Transverse colon (tissue), 4 donors: ENCODE data around the gene TBX18.

Experiments
- CTCF ChIP-seq, 5 experiments: fragments of 200-600 bp in 3 of 5; fragments of 450-650 bp in 2 of 5; sonication (generic) in 3 of 5; IDR thresholded peaks; 1 replicate in 2 of 5; 2 replicates in 3 of 5; pipeline ENCODE4 v1.5.1; 2016 to 2017; ENCODE audit warnings: antibody characterized with exemption in 5 of 5, inconsistent platforms in 3 of 5, mild to moderate bottlenecking in 2 of 5, moderate library complexity in 1 of 5
- POLR2AphosphoS5 ChIP-seq, 3 donors: sonication (generic); formaldehyde crosslinking; IDR thresholded peaks; one replicate each; pipeline ENCODE4 v1.6.1; 2016; ENCODE audit warnings: antibody characterized with exemption in 3 of 3

GRCh38 chr6:84657025-84657424 is 107.4 kb downstream of the TBX18 start:
- no peak for TF ChIP-seq CTCF (IDR thresholded peaks at IDR 0.05)
- no peak for TF ChIP-seq POLR2AphosphoS5 (IDR thresholded peaks at IDR 0.05)
